Nephron (organoid): ENCODE measurements around the gene TESK2.

Experiments used
- H3K27ac Mint-ChIP-seq, 3 experiments: 2 replicates each; pipeline ENCODE4 v1.8.0; 2020; ENCODE audit warnings: mixed read lengths in 3 of 3, mild to moderate bottlenecking in 2 of 3, moderate library complexity in 1 of 3
- H3K27me3 Mint-ChIP-seq: 2 replicates; pipeline ENCODE4 v1.8.0; 2021; ENCODE audit warnings: low read depth, mild to moderate bottlenecking, moderate library complexity, mixed read lengths
- H3K36me3 Mint-ChIP-seq: 2 replicates; pipeline ENCODE4 v1.8.0; 2020; ENCODE audit warnings: low read depth, mixed read lengths
- H3K4me1 Mint-ChIP-seq: 2 replicates; pipeline ENCODE4 v1.8.0; 2020; ENCODE audit warnings: mixed read lengths
- H3K4me3 Mint-ChIP-seq, 3 experiments: 2 replicates each; pipeline ENCODE4 v1.8.0; 2020; ENCODE audit warnings: mild to moderate bottlenecking in 3 of 3, mixed read lengths in 3 of 3, moderate library complexity in 2 of 3
- H3K9me3 Mint-ChIP-seq: 2 replicates; pipeline ENCODE4 v1.8.0; 2020; ENCODE audit warnings: mixed read lengths
- TF ChIP-seq, protein P1 (sequence below), 3 experiments: fragments of 200-600 bp; sonication (generic); IDR thresholded peaks; one replicate each; pipeline ENCODE4 v1.5.0; 2021; ENCODE audit warnings: antibody characterized with exemption in 3 of 3; ENCODE audit not compliant: unreplicated experiment in 3 of 3

The TESK2 gene

DNA sequence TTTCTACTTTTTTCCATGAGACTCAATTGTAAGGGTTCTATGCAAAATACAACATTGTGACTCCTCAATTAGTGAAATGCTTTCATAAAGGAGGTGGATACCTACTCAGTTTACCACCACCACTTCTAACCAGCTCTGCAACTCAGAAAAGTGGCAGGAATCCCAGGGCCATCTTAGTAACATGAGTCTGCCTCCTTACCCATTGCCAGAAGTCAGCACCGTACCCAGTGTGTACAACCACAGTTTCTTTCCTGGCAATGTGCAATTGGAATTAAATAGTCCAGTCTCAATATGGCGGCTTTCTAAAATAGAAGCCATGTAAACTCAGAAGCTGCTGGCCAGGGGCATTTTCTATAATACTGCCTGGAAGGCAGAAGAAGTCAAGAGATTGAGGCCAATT is 32.1 kb downstream of the TESK2 start:
- Mint-ChIP-seq H3K4me3 (no peak overlapping the region), H3K9me3 (no peaks in the 10 kb centered on the region), H3K27ac (no peak overlapping the region), H3K36me3 (no peaks in the 10 kb centered on the region), H3K4me1 (no peaks in the 10 kb centered on the region), H3K27me3 (no peaks in the 10 kb centered on the region)
- TF ChIP-seq, protein P1, sequence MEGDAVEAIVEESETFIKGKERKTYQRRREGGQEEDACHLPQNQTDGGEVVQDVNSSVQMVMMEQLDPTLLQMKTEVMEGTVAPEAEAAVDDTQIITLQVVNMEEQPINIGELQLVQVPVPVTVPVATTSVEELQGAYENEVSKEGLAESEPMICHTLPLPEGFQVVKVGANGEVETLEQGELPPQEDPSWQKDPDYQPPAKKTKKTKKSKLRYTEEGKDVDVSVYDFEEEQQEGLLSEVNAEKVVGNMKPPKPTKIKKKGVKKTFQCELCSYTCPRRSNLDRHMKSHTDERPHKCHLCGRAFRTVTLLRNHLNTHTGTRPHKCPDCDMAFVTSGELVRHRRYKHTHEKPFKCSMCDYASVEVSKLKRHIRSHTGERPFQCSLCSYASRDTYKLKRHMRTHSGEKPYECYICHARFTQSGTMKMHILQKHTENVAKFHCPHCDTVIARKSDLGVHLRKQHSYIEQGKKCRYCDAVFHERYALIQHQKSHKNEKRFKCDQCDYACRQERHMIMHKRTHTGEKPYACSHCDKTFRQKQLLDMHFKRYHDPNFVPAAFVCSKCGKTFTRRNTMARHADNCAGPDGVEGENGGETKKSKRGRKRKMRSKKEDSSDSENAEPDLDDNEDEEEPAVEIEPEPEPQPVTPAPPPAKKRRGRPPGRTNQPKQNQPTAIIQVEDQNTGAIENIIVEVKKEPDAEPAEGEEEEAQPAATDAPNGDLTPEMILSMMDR (IDR thresholded peaks at IDR 0.05; ENCODE audit: unreplicated experiment in 3 of 3): no peak

DNA sequence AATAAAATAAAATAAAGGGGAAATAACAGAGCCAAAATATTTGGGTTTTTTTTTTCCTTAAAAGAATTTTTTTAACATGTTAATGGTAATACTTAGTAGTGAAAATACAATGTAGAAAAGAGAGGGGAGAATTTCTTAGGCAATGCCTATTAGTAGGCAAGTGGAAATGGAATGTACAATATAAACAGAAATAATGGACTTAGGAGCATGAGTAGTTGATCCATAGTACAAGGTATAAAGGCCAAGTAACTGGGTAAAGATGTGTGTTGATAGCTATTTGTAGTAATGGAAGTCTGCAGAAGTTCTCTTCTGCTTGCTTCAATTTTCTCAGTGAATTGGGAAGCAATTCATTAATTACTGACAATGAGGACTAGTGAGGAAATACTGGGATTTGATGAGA is 34.4 kb downstream of the TESK2 start:
- Mint-ChIP-seq H3K27me3 (no peaks in the 10 kb centered on the region), H3K27ac (no peak overlapping the region), H3K4me3 (no peak overlapping the region), H3K36me3 (no peaks in the 10 kb centered on the region), H3K4me1 (no peaks in the 10 kb centered on the region), H3K9me3 (no peaks in the 10 kb centered on the region)
- TF ChIP-seq, protein P1 (IDR thresholded peaks at IDR 0.05; ENCODE audit: unreplicated experiment in 3 of 3): no peak

DNA sequence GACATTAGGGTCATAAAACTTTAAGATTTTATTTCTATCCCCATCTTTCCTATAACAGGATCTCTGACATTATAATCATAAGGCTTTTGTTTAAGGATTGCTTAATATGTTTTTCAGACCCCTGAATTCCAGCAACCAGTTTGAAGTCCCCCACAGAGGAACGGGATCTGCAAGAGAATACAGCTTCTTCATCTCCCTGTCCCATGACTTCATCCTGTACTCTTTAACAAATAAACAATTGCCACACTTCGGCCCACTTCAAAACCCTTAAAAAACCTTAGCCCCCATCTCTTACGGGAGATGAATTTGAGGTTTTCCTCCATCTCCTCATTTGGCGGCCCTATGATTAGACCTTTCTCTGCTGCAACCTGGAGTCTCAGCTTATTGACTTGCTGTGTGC is 35.8 kb downstream of the TESK2 start:
- H3K36me3 Mint-ChIP-seq: no peaks in the 10 kb centered on the region
- TF ChIP-seq, protein P1 (IDR thresholded peaks at IDR 0.05; ENCODE audit: unreplicated experiment in 3 of 3): no peak
- H3K27ac Mint-ChIP-seq: peak overlapping the region in 1 of 3 experiments; percentile 31
- no peaks in the 10 kb centered on the region for H3K4me1 Mint-ChIP-seq
- H3K27me3 Mint-ChIP-seq: no peaks in the 10 kb centered on the region
- no peak overlapping the region for H3K4me3 Mint-ChIP-seq
- no peaks in the 10 kb centered on the region for H3K9me3 Mint-ChIP-seq

DNA sequence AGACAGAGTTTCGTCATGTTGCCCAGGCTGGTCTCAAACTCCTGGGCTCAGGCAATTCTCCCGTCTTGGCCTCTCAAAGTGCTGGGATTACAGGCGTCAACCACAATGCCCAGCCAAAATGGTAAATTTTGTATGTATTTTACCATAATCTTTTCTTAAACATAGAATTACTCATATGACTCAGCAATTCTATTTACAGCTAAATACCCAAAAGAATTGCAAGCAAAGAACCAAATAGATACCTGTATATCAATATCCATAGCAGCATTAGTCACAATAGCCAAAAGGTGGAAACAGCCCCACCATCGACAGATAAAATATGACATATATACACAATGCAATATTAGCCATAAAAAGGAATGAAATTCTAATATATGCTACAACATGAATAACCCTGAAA is 36.5 kb downstream of the TESK2 start:
- TF ChIP-seq, protein P1 (IDR thresholded peaks at IDR 0.05; ENCODE audit: unreplicated experiment in 3 of 3): no peak
- Mint-ChIP-seq H3K27ac (peak overlapping the region in 2 of 3 experiments; percentile 21 to 52), H3K9me3 (no peaks in the 10 kb centered on the region), H3K27me3 (no peaks in the 10 kb centered on the region), H3K36me3 (no peaks in the 10 kb centered on the region), H3K4me1 (no peaks in the 10 kb centered on the region), H3K4me3 (no peak overlapping the region)

DNA sequence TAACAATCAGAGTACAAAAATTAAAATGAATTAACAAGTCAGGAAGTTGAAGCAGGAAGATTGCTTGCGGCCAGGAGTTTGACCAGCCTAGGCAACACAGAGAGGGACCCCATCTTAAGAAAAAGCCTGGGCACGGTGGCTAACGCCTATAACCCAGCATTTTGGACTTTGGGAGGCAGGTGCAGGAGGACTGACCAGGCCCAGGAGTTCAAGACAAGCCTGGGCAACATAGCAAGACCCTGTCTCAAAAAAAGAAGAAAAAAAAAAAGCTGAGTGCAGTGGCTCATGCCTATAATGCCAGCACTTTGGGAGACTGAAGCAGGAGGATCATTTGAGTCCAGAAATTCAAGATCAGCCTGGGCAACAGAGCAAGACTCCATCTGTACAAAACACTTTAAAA is 38.5 kb downstream of the TESK2 start:
- no peak overlapping the region for H3K27ac Mint-ChIP-seq
- no peaks in the 10 kb centered on the region for H3K36me3 Mint-ChIP-seq
- H3K27me3 Mint-ChIP-seq: no peaks in the 10 kb centered on the region
- TF ChIP-seq, protein P1 (IDR thresholded peaks at IDR 0.05; ENCODE audit: unreplicated experiment in 3 of 3): no peak
- no peaks in the 10 kb centered on the region for H3K9me3 Mint-ChIP-seq
- no peaks in the 10 kb centered on the region for H3K4me1 Mint-ChIP-seq
- no peak overlapping the region for H3K4me3 Mint-ChIP-seq

DNA sequence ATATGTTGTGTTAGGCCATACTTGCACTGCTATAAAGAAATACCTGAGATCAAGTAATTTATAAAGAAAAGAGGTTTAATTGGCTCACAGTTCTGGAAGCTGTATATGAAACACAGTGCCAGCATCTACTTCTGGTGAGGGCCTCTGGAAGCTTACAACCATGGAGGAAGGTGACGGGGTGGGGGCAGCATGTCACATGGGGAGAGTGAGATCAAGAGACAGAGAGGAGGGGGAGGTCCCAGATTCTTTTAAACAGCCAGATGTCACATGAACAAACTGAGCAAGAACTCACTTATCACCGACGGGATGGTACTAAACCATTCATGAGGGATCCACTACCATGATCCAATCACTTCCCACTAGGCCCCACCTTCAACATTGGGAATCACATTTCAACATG is 42.6 kb downstream of the TESK2 start:
- no peaks in the 10 kb centered on the region for H3K27me3 Mint-ChIP-seq
- no peaks in the 10 kb centered on the region for H3K9me3 Mint-ChIP-seq
- H3K4me3 Mint-ChIP-seq: no peak overlapping the region
- TF ChIP-seq, protein P1 (IDR thresholded peaks at IDR 0.05; ENCODE audit: unreplicated experiment in 3 of 3): no peak
- no peaks in the 10 kb centered on the region for H3K4me1 Mint-ChIP-seq
- H3K36me3 Mint-ChIP-seq: no peaks in the 10 kb centered on the region
- H3K27ac Mint-ChIP-seq: no peak overlapping the region
